Measurements from ENCODE around the gene GRIP1. TPM values are rescaled to one million over a fixed set of nuclear protein-coding genes. Genes with fewer than 3 reads are reported as not detected.
"Not testable (repeated sequence)": the region's sequence is repeated elsewhere in the genome, so short reads cannot be mapped to it uniquely, and the experiment has no call there.

Gene GRIP1
- total RNA-seq, 1 experiment from 2014 or later: 2.3 TPM

DNA sequence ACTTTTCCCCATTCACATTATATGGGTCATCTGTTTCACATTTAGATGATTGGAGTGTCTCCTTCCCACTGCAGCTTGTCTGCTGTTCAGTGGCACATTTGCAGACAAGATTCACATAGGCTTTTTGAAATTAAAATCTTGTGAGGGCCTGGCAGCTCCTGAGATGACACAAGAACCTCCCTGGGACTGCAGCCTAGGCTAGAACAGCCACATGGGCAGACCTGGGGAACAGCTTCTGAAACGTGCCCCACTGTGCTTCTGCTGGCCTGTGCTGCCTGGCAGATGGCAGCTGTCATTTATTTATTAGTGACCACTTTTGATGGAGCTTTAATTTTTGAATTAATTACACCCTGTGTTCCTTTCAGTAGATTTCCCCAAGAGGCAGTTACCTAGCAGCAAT is 137.4 kb downstream of the GRIP1 start:
- DNase-seq (ENCODE audit: extremely low read depth, low read depth): no peak

DNA sequence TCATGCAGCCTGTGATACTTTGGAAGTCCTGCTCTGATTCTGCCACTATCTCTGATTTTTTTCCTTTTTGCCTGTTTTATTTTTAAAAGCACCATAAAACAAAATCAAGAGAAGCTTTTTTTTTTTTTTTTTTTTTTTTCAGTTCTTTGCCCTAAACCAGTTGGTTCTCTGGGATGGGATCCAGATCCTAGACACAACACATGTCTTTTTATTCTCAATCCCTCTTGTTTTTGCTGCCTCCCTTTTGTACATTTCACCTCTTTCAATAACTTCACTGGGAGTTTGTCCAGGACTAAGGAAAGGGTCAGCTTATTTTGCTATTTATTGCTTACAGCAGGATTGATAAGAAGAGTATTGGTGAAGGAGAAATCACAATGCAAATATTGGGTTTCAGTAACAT is 139.4 kb downstream of the GRIP1 start:
- no peak for DNase-seq (ENCODE audit: extremely low read depth, low read depth)

DNA sequence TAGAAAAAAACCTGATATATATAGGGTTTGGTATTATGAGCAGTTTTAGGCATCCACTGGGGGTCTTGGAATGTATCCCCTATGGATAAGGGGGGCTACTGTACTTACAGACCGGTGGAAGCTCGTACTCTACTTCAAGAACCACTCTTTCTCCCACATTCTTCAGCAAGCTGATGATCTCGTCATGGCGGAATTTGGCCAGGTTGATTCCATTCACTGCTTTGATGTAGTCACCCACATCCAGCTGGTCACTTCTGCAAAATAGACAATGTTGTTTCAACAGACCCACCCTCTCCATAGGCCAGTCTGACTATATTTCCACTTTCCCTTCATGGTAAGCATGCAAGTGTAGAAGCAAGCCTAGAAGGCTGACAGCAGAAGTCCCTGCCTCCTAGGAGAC is 139.9 kb downstream of the GRIP1 start:
- DNase-seq (ENCODE audit: extremely low read depth, low read depth): no peak

DNA sequence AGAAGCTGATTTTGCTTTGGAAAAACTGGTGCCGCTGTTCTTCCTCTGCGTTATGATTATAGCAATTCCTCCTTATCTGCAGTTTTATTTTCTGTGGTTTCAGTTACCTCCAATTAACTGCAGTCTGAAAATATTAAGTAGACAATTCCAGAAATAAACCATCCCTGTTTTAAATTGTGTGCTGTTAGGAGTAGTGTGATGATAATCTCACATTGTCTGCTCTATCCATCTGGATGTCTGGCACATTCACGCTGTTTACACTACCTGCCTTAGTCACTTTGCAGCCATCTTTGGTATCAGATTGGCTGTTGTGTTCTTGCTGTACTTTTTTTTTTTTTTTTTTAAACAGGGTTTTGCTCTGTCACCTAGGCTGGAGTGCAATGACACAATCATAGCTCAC is 141.0 kb downstream of the GRIP1 start:
- no peak for DNase-seq (ENCODE audit: extremely low read depth, low read depth)

DNA sequence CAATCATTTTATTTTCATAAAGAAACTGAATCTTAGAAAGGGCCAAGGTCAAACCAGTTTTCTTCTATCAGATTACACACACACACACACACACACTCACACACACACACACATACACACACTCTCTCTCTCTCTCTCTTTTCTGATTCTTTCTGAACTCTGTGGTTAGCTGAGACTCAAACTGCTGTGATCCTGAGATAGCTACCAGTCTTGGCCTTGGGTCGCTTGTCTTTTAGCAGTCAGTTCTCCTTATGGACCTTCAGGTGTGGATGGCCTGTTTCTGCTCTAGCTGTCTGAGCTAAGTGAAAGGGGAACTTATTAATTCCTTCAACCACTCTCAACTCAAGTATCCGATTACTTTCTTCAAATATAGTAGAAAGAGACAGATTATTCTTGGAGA is 145.1 kb downstream of the GRIP1 start:
- DNase-seq (ENCODE audit: extremely low read depth, low read depth): no peak

DNA sequence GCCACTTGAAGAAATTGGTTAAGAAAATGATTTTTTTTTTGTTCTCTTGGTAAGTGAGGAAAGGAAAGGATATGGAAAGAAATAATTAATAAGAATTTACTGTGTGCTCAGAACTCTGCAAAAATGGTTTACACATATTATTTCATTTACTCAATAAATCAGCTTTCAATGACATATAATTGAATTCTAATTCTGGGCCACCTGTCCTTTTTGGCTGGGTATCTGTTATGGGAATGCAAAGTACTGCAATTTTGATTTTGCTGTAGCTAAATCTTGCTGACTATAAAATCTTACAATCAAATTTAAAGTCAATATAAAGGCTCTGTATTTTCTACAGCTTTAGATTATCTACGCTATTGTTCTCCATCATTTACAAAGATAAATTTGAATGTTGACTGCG is 147.1 kb downstream of the GRIP1 start:
- DNase-seq (ENCODE audit: extremely low read depth, low read depth): no peak

DNA sequence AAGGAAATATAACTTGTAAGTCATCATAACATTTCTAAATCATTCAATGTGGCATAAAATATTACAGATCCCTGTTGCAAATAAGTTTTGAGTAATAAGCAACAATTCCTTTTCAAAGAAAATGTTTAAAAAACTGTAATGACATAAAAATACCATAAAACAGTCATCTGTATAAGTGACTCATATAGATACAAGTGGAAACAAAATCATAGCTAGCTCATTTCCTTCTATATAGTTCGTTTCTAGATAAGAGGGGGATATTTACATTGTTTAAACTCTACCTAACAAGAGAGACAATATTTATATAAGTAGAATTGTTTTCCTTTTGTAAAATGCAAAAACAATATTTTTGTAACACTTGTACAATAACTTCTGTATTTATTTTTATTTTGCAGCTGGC is 148.9 kb downstream of the GRIP1 start:
- no peak for DNase-seq (ENCODE audit: extremely low read depth, low read depth)

DNA sequence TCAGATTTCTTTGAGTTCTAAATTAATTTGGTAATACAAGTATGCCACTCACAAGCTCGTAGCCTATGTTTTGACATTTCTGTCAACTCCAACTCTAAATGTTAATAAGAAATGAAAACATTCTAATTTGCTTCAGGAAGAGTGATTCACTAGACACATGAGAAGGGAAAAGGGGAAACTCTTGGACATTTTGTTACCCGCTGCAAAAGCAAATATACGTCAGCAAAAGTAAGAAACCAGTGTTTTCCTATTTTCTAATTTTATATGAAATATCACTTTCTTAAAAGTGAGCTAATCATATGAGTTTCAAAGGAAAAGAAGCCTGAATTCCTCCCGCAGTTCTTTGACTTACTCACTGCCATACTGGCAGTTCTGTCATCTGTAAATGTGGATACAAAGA is 162.3 kb downstream of the GRIP1 start:
- no peak for DNase-seq (ENCODE audit: extremely low read depth, low read depth)

DNA sequence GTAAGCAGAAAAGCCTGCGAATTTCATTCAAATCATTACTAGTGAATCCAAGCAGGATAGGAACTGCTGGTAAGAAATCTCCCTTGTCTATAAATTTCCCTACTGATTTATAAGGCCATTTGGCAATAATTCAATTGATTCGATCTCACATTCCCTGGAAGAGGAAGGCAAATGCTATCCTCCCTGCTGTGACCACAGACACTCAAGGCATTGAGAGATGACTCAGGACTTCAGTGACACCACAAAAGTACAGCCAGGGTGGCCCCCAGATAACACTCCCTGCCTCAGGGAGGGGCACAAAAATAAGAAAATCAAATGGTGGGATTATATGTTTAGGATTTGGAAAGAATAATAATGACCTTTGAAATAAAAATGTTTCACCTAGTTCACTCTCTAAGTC is 162.7 kb downstream of the GRIP1 start:
- DNase-seq (ENCODE audit: extremely low read depth, low read depth): no peak

DNA sequence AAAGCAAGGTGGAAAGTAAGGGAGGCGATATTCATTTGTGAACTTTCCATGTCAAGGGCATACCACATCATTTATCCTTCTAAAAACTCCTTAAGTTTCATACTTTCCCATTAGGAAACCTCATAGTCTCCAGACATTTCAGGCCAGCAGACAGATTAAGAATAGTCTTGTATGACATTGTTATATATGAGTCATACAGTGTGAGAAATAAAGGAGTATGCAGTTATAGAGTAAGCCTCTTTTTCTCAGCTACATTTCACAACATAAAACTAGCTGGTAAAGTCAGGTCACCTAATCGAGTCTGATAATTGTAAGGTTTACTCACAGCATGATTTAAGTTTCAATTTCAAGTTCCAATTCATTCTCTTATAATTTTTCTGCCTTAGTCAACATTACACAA is 164.3 kb downstream of the GRIP1 start:
- no peak for DNase-seq (ENCODE audit: extremely low read depth, low read depth)

DNA sequence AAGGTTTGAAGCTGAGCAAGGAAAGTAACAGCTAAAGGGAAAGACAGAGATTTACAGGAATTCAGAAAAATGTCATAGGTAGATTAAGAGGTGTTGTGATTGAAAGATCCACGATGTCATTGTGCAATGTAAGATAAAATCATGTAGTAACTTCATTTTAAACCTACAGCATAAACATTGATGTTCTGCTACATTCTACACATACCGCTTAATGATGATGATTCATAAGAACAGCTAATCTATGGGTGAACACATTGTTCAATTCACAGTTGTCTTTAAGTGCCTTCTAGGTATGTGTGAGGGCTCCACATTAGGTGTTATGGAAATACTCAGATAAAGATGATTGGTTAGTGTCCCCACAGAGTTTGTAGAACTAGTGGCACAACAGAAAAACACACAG is 170.9 kb downstream of the GRIP1 start:
- DNase-seq (ENCODE audit: extremely low read depth, low read depth): no peak

DNA sequence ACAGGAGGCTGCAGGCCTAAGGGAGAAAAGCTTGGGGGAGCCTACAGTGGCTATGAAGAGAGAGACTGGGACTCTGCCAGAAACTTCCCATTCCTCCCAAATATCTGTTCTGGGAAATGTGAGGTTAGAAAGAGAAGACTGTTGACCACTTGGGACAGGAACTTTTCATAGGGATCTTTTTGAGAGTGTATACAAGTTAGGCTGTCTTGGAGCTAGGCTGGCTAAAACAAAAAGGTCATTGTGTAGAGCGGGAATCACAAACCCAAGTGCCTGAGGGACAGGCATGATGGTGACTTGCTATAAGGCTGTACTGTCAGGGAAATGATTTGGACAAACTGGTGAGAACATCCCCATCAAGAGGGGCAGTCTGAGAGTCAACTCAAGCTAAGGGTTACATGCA is 175.1 kb downstream of the GRIP1 start:
- no peak for DNase-seq (ENCODE audit: extremely low read depth, low read depth)

DNA sequence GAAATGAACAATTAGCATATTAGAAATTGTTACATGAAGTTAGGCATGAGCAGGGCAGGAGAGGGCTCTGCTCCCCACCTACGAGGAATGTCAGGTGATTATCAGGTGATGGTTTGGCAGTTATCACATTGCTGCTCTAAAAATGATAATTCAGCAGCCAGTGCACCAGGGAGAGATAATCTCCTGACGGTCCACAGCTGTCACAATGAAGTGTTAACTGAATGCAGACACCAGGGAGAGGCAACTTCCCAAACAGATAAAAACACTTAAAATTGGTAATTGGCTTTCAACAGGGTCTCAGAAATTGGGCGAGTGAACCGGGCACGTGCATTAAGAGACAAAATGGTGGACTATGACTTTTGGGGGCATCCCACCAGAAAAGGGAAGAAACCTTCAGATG is 176.0 kb downstream of the GRIP1 start:
- DNase-seq (ENCODE audit: extremely low read depth, low read depth): no peak

DNA sequence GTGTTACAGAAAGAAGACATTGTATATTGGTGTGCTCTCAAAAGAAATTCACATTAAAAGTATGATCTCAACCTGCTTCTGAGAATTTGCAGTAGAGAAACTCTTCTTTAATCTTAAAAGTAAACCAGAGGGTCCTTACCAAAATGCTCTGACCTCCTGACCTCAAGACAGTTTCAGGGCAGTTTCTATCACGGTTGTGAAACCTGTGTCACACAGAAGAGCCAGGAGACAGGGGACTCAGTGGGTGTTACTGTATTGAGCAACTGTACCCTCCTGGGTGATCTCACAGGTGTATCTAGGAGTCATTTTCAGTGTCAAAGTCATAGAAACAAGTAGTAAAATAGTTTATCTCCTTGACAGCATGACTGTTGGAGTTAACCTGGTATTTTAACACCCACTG is 178.0 kb downstream of the GRIP1 start:
- no peak for DNase-seq (ENCODE audit: extremely low read depth, low read depth)

DNA sequence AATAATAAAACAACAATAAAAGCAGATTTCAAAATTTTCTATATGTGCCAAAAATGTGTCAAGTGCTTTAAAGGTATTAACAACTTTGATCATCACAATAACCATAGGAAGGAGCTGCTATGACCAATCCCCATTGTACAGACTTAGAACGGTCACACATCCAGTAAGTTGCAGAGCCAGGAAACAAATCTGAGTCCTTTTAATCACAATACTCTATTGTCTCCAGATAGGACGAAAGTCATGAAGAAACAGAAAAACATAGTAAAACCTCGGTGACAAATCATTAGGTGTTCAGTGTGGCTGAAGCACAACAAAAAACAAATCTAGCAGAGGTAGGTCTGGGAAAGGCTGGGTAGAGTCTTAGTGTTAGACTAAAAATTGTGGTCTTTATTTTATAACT is 178.8 kb downstream of the GRIP1 start:
- DNase-seq (ENCODE audit: extremely low read depth, low read depth): no peak

DNA sequence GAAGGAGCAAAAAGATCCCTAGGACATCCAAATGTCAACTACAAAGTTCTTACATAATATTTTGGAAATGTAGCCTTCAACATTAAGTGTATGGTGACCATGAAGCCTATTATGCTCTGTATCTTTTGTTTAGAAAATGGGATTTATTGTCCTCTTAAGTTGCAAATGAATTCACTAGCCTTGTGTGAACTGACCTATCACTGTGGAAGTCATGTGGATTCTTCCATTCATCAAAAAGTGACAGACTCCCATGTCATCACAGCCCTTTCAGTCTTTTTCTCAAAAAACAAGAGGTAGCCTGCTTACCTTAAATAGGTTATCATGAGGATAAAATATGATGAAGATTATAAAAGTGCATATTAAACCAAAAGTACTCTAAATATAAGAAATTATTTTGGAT is 179.9 kb downstream of the GRIP1 start:
- no peak for DNase-seq (ENCODE audit: extremely low read depth, low read depth)

DNA sequence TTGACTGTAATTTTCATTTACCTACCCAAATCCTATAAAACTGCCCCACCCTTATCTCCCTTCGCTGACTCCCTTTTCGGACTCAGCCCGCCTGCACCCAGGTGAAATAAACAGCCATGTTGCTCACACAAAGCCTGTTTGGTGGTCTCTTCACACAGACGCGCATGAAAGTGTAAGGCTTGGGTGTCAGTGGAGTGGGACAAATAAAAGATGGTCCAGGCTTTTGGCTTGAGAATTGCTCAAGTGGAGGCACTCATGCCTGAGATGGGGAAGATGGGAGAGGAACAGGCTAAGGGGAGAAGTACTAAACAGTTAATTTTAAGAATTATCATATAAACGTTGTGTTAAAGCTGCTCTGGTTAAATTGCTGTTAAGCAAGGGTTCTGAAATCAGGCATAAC is 180.8 kb downstream of the GRIP1 start:
- not testable (repeated sequence) for DNase-seq (ENCODE audit: extremely low read depth, low read depth)

DNA sequence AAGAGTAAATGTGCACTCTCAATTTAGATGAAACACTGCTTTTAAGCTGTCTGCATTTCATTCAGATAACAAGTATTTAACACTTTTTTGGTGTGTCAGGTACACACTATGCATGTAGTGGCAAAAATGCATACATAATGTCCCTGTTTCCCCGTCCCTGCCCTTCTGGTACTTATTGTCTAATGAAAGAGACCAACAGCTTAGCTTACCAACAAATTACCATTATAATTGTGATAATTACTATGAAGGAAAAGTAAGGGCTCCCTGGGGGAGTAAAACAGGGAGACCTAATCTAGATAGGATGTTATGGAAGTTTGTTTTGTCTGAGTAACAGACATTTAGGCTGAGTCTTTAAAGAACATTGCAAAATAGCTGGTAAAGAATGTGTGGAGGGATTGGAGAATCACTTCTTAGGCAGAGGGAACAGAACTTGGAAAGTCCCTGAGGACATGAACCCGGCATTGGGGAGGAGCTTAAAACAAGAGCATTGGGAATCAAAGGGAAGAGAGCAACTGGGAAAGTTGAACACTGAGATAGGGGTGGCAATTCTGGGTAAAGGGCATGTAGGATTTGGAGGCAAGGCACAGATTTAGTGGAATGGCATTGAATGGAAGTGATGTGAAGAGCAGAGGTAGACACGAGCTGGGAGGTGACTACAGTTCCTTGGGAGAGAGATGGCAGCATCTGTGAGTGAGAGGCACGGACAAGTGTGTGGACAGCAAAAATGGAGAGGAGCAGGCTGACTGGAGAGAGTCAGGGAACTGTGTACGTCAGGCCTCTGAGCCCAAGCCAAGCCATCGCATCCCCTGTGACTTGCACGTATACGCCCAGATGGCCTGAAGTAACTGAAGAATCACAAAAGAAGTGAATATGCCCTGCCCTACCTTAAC is 181.6 kb downstream of the GRIP1 start:
- DNase-seq (ENCODE audit: extremely low read depth, low read depth): no peak

DNA sequence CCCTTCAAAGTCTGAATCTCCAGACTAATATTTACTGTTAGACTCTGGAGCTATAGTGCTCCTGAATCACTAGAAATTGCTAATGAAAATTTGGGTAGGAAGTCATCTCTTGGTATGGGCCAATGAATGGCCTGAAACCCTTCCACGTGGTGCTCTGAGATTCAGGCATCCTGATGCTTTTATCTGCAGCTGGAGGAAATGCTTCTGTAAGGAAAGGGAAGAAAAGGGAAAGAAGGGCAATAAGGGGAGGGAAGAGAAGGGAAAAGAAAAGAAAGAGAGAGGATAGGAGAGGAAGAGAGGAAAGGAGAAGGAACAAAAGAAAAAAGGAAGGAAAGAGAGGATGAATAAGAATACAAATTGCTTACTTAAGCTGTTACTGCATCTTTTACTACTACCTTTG is 182.3 kb downstream of the GRIP1 start:
- no peak for DNase-seq (ENCODE audit: extremely low read depth, low read depth)

DNA sequence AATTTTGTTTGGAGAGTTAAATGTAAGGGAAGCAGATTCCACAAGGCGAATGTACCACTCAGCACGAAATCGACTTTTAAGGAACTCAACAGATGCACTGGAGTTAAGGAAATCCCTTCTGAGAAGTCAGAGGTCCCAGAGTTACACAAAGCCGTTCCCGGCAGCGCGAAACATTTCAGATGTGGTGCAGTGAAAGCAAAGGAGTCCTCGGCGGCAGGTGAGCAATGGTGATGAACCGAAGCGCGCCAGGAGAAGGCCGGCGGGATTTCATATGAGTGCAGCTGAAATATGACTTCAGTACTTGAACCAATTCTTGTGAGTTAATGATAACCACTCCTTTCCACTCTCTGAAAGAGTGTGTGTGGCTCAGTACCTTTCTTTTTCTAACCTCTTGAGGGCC is 183.2 kb downstream of the GRIP1 start:
- no peak for DNase-seq (ENCODE audit: extremely low read depth, low read depth)

DNA sequence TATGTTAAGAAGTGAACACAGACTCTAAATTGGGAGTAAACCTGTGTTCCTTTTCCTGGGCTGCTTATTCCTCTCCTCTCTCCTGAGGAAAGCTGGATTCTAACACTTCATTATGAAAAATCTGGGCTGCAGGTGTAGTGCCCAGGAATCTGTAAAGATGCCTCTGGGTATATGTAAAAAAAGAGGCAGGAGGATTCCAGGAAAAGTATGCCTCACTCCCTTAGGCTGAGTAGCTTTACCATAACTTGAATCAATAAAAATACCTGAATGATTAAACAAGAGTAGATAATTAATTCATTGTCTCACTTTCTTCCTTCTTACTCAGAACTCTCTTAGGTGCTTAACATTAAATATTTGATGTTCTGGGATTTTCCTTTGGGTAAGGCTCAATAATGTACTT is 185.1 kb downstream of the GRIP1 start:
- no peak for DNase-seq (ENCODE audit: extremely low read depth, low read depth)

DNA sequence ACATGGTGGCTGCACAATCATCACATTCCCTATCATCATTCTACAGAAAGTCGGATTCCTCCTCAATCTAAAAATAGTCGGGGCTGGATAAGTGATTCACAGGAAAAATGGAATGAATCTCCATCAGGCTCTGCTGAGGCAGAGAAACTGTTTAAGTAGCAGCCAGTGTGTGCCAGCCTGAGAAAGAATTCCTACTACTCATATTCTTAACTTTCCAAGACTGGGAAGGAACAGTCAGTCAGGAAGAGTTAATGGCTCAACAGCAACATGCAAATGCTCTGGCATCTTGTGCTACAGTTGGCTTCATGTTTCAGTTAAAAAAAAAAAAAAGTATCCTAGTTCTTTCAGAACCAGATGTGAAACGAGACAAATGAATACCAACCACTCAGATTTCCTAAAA is 187.0 kb downstream of the GRIP1 start:
- DNase-seq (ENCODE audit: extremely low read depth, low read depth): no peak
